T-cell (primary cell): ENCODE results near the gene PCK2. TPM values are rescaled to one million over a fixed set of nuclear protein-coding genes. Genes with fewer than 3 reads are reported as not detected.

ENCODE experiments used
- ATAC-seq, 4 experiments: fragments of 200-7000 bp in 3 of 4; fragments of 150-1000 bp in 1 of 4; cut with Tn5 transposase; replicated peaks in 1 of 4; 1 replicate in 3 of 4; 2 replicates in 1 of 4; pipeline ENCODE4 v1.10.0; 2021; ENCODE audit warnings: moderate library complexity in 3 of 4, mild to moderate bottlenecking in 2 of 4, moderate number of reproducible peaks in 1 of 4
- CTCF ChIA-PET, 2 donors: fragments of 300-600 bp; sonication (Branson Sonifier 250); formaldehyde crosslinking; loops; one replicate each; lab custom pipeline; 2022; ENCODE audit warnings: antibody characterized with exemption in 2 of 2; lab: Charles Lee
- POLR2A ChIA-PET, 2 donors: fragments of 300-600 bp; sonication (Branson Sonifier 250); formaldehyde crosslinking; loops; one replicate each; lab custom pipeline; 2022; ENCODE audit warnings: antibody characterized with exemption in 2 of 2; lab: Charles Lee
- DNase-seq, 35 experiments: peaks; one replicate each; pipeline versions ENCODE4 v3.0.0 to v3.0.0-alpha.2; 2013 to 2023
- H3K27ac ChIP-seq: one replicate; pipeline ENCODE4 v1.5.1; 2013; ENCODE audit warnings: low read length
- H3K27me3 ChIP-seq, 2 experiments: replicated peaks in 1 of 2; 1 replicate in 1 of 2; 2 replicates in 1 of 2; pipeline versions ENCODE4 v1.6.1 to v1.7.0; 2013; ENCODE audit warnings: low read length in 1 of 2, mixed read lengths in 1 of 2; ENCODE audit not compliant: control insufficient read depth in 2 of 2, insufficient read depth in 2 of 2; ENCODE audit errors: extremely low read depth in 1 of 2
- H3K36me3 ChIP-seq, 2 donors: 1 replicate in 1 of 2; 2 replicates in 1 of 2; pipeline versions ENCODE4 v1.6.1 to v1.7.0; 2013; ENCODE audit warnings: low read length in 1 of 2; ENCODE audit not compliant: control insufficient read depth in 2 of 2, insufficient read depth in 1 of 2; ENCODE audit errors: extremely low read depth in 1 of 2
- H3K4me1 ChIP-seq, 2 experiments: 1 replicate in 1 of 2; 2 replicates in 1 of 2; pipeline versions ENCODE4 v1.6.1 to v1.7.0; 2013; ENCODE audit warnings: low read length in 2 of 2, mixed read lengths in 1 of 2; ENCODE audit not compliant: insufficient read depth in 2 of 2, control insufficient read depth in 1 of 2; ENCODE audit errors: extremely low read depth in 1 of 2
- H3K4me3 ChIP-seq, 2 donors: 1 replicate in 1 of 2; 2 replicates in 1 of 2; pipeline versions ENCODE4 v1.5.1 to v1.7.0; 2013; ENCODE audit warnings: mild to moderate bottlenecking in 2 of 2, low read length in 1 of 2, moderate library complexity in 1 of 2; ENCODE audit not compliant: control insufficient read depth in 1 of 2; ENCODE audit errors: extremely low read depth in 1 of 2
- H3K9me3 ChIP-seq: 2 replicates; pipeline ENCODE4 v1.7.0; 2013
- H3K27ac Mint-ChIP-seq, 2 donors: one replicate each; pipeline ENCODE4 v1.8.0; 2020 to 2021; ENCODE audit warnings: mild to moderate bottlenecking in 2 of 2, mixed read lengths in 2 of 2
- H3K27me3 Mint-ChIP-seq, 2 donors: one replicate each; pipeline ENCODE4 v1.8.0; 2021 to 2022; ENCODE audit warnings: mixed read lengths in 2 of 2
- H3K36me3 Mint-ChIP-seq: one replicate; pipeline ENCODE4 v1.8.0; 2021; ENCODE audit warnings: mixed read lengths
- H3K4me1 Mint-ChIP-seq, 3 donors: one replicate each; pipeline ENCODE4 v1.8.0; 2020 to 2022; ENCODE audit warnings: mixed read lengths in 3 of 3, mild to moderate bottlenecking in 1 of 3
- H3K4me3 Mint-ChIP-seq, 3 donors: one replicate each; pipeline ENCODE4 v1.8.0; 2020 to 2022; ENCODE audit warnings: mild to moderate bottlenecking in 3 of 3, mixed read lengths in 3 of 3, moderate library complexity in 3 of 3
- H3K9me3 Mint-ChIP-seq, 3 donors: one replicate each; pipeline ENCODE4 v1.8.0; 2020 to 2022; ENCODE audit warnings: mixed read lengths in 3 of 3
- WGBS: methylation state at CpG from one replicate; pipeline ENCODE4 v1.1.5; 2013; ENCODE audit warnings: missing lambda C conversion rate; ENCODE audit not compliant: insufficient coverage; 5-methylcytosine and 5-hydroxymethylcytosine counted together
- total RNA-seq, 35 experiments: library from RNA in 6 of 35; stranded (reverse) in 6 of 35; fragments of 120-200 nt in 1 of 35; gene quantifications; one replicate each; pipeline versions ENCODE4 v1.2.1 to v1.2.4 and lab custom pipeline; 2013 to 2026

The PCK2 gene
- total RNA-seq, 5 donors from 2014 or later (not counting 1 experiment from before 2014, with no cell fraction given), result 11.8 to 35.5 (median 29.4) TPM

DNA sequence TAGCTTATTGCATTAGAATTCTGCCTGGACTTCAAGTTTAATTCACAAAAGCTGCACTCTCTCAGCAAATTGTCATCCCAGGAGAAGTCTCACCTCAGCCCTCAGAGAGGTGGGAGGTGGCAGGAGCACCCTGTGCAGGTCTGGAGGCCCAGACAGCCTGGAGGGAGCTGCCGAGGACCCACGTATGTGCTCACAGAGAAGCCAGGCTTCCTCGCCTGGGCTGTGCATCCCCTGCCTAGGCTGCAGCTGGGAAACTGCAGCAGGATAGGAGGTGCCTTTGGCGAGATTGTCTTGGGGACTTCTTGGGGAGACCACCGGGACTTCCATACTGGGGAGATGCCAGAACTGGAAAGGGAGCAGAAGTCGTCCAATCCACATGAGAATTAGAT, 14.0 kb upstream of the PCK2 start:
- no peaks in the 10 kb centered on the region for H3K9me3 ChIP-seq
- peaks cover 0 to 5% of the 10 kb centered on the region in 2 experiments for H3K27me3 ChIP-seq
- ATAC-seq (no peak), DNase-seq (no peak)
- H3K36me3 Mint-ChIP-seq, result no peaks in the 10 kb centered on the region
- no peaks in the 10 kb centered on the region for H3K27me3 Mint-ChIP-seq
- H3K27ac ChIP-seq, result peak overlapping the region; percentile 3
- WGBS, result 82% methylated on average over 5 of the region's 6 CpGs
- H3K36me3 ChIP-seq, result no peaks in the 10 kb centered on the region
- peak overlapping the region; percentile 61 to 89 for H3K27ac Mint-ChIP-seq
- no peak overlapping the region for H3K4me3 ChIP-seq
- peak overlapping the region; percentile 47 to 84 (median 78) for H3K4me3 Mint-ChIP-seq
- H3K9me3 Mint-ChIP-seq, result no peaks in the 10 kb centered on the region
- ChIA-PET POLR2A (interaction anchor here (0.6 kb wide), 3 partner anchors 12 to 60 kb away, joined by 3 to 5 read pairs (median 4); no protein-coding TSS in a partner anchor), CTCF (interaction anchor here (0.8 to 3.2 kb wide), 6 partner anchors 10 to 81 kb away, joined by 3 to 17 read pairs (median 4); partner anchors contain the start of genes DCAF11 (in 1 of the 2), IRF9 (in 1 of the 2) and NRL (in 1 of the 2))
- peaks cover 15 to 26% (median 18%) of the 10 kb centered on the region in 3 donors for H3K4me1 Mint-ChIP-seq
- H3K4me1 ChIP-seq, result peaks cover 6 to 22% of the 10 kb centered on the region in 2 experiments

DNA sequence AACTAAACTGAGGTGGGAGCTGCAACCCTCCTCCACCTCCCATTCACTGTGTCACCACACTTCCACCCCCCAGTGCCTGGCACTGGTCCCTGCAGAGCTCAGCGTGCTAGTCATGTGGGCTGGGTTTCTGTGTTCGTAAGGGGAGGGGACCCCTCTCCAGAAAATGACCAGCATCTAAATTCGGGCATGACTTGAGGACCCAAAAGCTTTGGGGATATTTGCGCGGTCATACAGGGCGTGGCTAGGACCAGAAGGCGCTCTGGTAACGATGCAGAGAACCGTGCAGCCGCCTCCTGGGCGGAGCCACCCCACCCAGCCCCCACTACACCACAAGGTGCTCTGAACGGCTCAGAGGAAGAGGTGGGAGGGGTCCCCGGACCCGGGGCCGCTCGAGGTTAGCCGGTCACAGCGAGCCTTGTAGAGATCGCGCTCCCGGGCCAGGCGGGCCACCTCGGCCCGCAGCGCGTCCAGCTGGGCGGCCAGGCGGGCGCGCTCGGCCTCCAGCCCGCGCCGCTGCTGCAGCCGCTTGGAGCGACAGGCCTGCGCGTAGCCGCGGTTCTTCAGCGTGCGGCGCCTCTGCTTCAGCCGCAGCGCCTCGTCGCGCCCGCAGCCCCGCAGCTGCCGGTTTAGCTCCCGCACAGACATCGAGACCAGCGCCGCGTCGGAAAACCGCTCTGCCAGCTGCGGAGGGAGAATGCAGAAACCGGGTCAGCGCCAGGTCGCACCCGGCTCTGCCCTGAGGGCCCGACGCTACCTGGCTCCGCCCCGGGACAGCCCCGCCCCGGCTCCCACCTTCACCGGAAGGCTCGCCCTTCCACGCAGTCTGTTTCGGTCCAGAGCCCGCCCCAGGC, 13.0 kb upstream of the PCK2 start:
- DNase-seq (peak; percentile 29 to 75 (median 58)), ATAC-seq (peak; percentile 89 to 92 (median 90))
- under 1% methylated on average over 62 of the region's 74 CpGs for WGBS
- Mint-ChIP-seq H3K27ac (peak overlapping the region; percentile 81 to 89), H3K36me3 (no peaks in the 10 kb centered on the region), H3K4me1 (peaks cover 15 to 26% (median 16%) of the 10 kb centered on the region in 3 donors), H3K9me3 (no peaks in the 10 kb centered on the region), H3K27me3 (no peaks in the 10 kb centered on the region), H3K4me3 (peak overlapping the region; percentile 78 to 84 (median 81))
- no peaks in the 10 kb centered on the region for H3K9me3 ChIP-seq
- no peaks in the 10 kb centered on the region for H3K27me3 ChIP-seq
- CTCF ChIA-PET, result interaction anchor here (0.5 to 3.2 kb wide), 10 partner anchors 7 to 320 kb away, joined by 3 to 17 read pairs (median 4); partner anchors contain the start of genes DCAF11 (in 1 of the 2), IRF9 (in 1 of the 2) and NRL (in 1 of the 2)
- H3K27ac ChIP-seq, result peak overlapping the region; percentile 1
- POLR2A ChIA-PET, result interaction anchor here (0.5 to 0.6 kb wide), 4 partner anchors 24 to 73 kb away, joined by 3 to 5 read pairs (median 3); no protein-coding TSS in a partner anchor
- peak overlapping the region; percentile 62 to 75 for H3K4me3 ChIP-seq
- peaks cover 6 to 22% of the 10 kb centered on the region in 2 experiments for H3K4me1 ChIP-seq
- H3K36me3 ChIP-seq, result no peaks in the 10 kb centered on the region

DNA sequence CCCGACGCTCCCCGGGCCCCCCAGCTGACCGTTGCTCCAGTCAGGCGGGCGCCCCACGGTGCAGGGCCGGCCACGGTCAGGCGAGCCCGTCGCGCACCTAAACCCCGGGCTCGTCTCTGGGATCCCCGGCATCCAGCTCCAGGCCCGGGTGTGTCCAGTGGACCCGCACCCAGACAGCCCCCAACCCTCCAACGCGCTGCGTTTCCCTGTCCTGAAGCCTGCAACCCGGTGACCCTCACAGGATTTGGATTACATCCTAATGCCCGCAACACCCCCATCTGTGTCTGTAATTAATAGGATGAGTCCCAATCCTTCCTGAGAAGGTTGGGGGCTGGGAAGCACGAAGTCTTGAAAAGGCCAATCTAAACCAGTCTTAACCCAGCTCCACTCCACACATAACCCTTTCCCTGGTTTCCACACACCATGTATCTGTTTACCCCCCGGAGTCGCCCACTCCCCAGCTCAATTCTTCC, 12.3 kb upstream of the PCK2 start:
- no peak for ATAC-seq
- peak overlapping the region; percentile 43 for H3K27ac ChIP-seq
- H3K27me3 Mint-ChIP-seq, result no peaks in the 10 kb centered on the region
- peaks cover 6 to 22% of the 10 kb centered on the region in 2 experiments for H3K4me1 ChIP-seq
- peaks cover 15 to 26% (median 16%) of the 10 kb centered on the region in 3 donors for H3K4me1 Mint-ChIP-seq
- peak overlapping the region; percentile 87 to 90 for H3K27ac Mint-ChIP-seq
- no peak for DNase-seq
- no peaks in the 10 kb centered on the region for H3K9me3 Mint-ChIP-seq
- POLR2A ChIA-PET, result interaction anchor here in 1 of 2 donors (0.5 kb wide), 1 partner anchor 38 kb away, joined by 3 read pairs; no protein-coding TSS in a partner anchor
- H3K4me3 Mint-ChIP-seq, result peak overlapping the region; percentile 74 to 80 (median 78)
- H3K4me3 ChIP-seq, result peak overlapping the region in 1 of 2 donors; percentile 62
- WGBS, result 21% methylated on average over 13 of the region's 26 CpGs
- H3K36me3 Mint-ChIP-seq, result no peaks in the 10 kb centered on the region
- CTCF ChIA-PET, result interaction anchor here (0.5 to 3.2 kb wide), 6 partner anchors 8 to 522 kb away, joined by 3 to 17 read pairs (median 4); no protein-coding TSS in a partner anchor
- H3K27me3 ChIP-seq, result no peaks in the 10 kb centered on the region
- H3K9me3 ChIP-seq, result no peaks in the 10 kb centered on the region
- H3K36me3 ChIP-seq, result no peaks in the 10 kb centered on the region

DNA sequence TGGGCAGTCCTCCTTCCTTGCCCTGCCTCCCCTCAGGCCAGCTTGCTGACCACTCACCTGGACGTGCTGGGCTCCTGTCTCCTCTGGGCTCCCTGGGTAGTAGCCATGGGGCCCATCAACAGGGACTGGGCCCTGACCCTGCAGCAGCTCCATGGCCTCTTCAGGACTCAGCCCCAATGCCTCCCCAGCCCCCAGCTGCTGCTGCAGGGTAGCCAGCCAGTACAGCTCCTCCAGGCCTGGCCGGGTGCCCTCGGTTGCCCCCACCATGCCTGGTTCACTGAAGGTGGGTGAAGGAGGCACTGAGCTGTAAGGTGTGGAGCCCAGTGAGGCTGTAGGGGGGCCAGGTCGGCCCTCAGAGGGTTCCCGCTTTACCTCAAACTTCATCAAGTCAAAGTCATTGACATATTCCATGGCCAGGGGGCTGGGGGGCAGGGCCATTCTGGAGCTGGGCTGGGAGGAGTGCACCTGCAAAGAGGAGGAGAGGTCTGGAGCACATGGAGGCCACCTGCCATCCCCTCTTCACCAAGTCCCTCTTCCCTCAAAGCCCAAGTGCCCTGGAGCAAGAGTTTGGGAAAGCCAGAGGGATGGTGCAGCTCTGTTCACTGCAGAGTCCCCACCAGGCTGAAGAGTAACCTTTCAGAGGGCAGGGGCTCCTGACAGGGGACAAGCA, 11.6 kb upstream of the PCK2 start:
- peak overlapping the region; percentile 74 to 80 (median 78) for H3K4me3 Mint-ChIP-seq
- DNase-seq (no peak), ATAC-seq (no peak)
- peak overlapping the region; percentile 87 to 90 for H3K27ac Mint-ChIP-seq
- Histone ChIP-seq H3K4me1 (peaks cover 6 to 22% of the 10 kb centered on the region in 2 experiments), H3K27ac (no peak overlapping the region), H3K27me3 (no peaks in the 10 kb centered on the region), H3K36me3 (no peaks in the 10 kb centered on the region), H3K4me3 (no peak overlapping the region), H3K9me3 (no peaks in the 10 kb centered on the region)
- no peaks in the 10 kb centered on the region for H3K27me3 Mint-ChIP-seq
- peaks cover 15 to 26% (median 16%) of the 10 kb centered on the region in 3 donors for H3K4me1 Mint-ChIP-seq
- ChIA-PET POLR2A (no interaction called here), CTCF (interaction anchor here (0.5 to 3.2 kb wide), 3 partner anchors 8 to 522 kb away, joined by 3 to 17 read pairs (median 3); no protein-coding TSS in a partner anchor)
- no peaks in the 10 kb centered on the region for H3K36me3 Mint-ChIP-seq
- WGBS, result 92% methylated on average over 2 of the region's 5 CpGs
- H3K9me3 Mint-ChIP-seq, result no peaks in the 10 kb centered on the region

DNA sequence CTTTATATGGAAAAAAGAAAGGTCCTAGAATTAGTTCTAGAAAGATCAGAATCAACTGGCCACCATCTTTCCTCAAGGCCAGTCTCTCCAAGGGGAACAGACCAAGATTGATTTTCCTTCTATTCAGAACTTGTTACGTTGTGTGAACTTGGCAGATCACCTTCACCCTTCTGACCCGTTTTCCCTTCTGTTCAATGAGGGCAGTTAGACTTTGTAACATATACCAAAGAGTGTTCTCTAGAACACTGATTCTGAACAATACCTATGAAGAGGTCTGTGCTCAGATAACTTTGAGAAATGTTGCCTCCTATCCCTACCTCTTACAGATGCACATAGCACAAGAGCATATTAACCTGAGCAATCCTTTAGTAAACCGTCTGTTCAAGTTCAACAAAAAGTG, 10.6 kb upstream of the PCK2 start:
- H3K27ac Mint-ChIP-seq, result peak overlapping the region; percentile 9 to 24
- Histone ChIP-seq H3K27ac (no peak overlapping the region), H3K36me3 (no peaks in the 10 kb centered on the region), H3K9me3 (no peaks in the 10 kb centered on the region), H3K27me3 (no peaks in the 10 kb centered on the region), H3K4me3 (no peak overlapping the region), H3K4me1 (peaks cover 6 to 22% of the 10 kb centered on the region in 2 experiments)
- ChIA-PET POLR2A (no interaction called here), CTCF (no interaction called here)
- no peak for ATAC-seq
- H3K4me1 Mint-ChIP-seq, result peaks cover 15 to 26% (median 16%) of the 10 kb centered on the region in 3 donors
- no peaks in the 10 kb centered on the region for H3K9me3 Mint-ChIP-seq
- no peak overlapping the region for H3K4me3 Mint-ChIP-seq
- 93% methylated on average over 3 of the region's 3 CpGs for WGBS
- no peaks in the 10 kb centered on the region for H3K36me3 Mint-ChIP-seq
- DNase-seq, result no peak
- no peaks in the 10 kb centered on the region for H3K27me3 Mint-ChIP-seq
